Kidney (tissue), 14 donors: ENCODE results near the gene IGFLR1. TPM values are rescaled to one million over a fixed set of nuclear protein-coding genes. Genes with fewer than 3 reads are reported as not detected.

ENCODE experiments used
- DNase-seq, 5 donors: peaks; one replicate each; pipeline ENCODE4 v3.0.0-alpha.2; 2013 to 2020
- FAIRE-seq: peaks from 2 replicates; lab custom pipeline; 2012; peaks lifted over from hg19 to GRCh38; lab: Jason Lieb, UNC
- H3K27ac ChIP-seq, 2 donors: one replicate each; pipeline ENCODE4 v1.7.0; 2013; ENCODE audit warnings: low read depth in 2 of 2, low read length in 2 of 2, inconsistent platforms in 1 of 2
- H3K27me3 ChIP-seq: one replicate; pipeline ENCODE4 v1.7.1; 2013; ENCODE audit warnings: low read length, inconsistent platforms; ENCODE audit not compliant: control insufficient read depth, insufficient read depth
- H3K36me3 ChIP-seq, 3 donors: one replicate each; pipeline versions ENCODE4 v1.7.0 to v1.7.1; 2013; ENCODE audit warnings: low read length in 3 of 3, control low read depth in 1 of 3, inconsistent platforms in 1 of 3; ENCODE audit not compliant: insufficient read depth in 3 of 3, control insufficient read depth in 2 of 3
- H3K4me1 ChIP-seq, 3 donors: one replicate each; pipeline versions ENCODE4 v1.7.0 to v1.7.1; 2013; ENCODE audit warnings: low read length in 3 of 3, inconsistent platforms in 1 of 3, low read depth in 1 of 3; ENCODE audit not compliant: control insufficient read depth in 2 of 3, insufficient read depth in 2 of 3
- H3K4me3 ChIP-seq, 3 donors: one replicate each; pipeline versions ENCODE4 v1.7.0 to v1.8.1; 2013; ENCODE audit warnings: low read length in 3 of 3, control low read depth in 1 of 3, inconsistent platforms in 1 of 3
- H3K9ac ChIP-seq, 3 donors: one replicate each; pipeline versions ENCODE4 v1.7.0 to v1.7.1; 2013; ENCODE audit warnings: low read length in 3 of 3, control low read depth in 1 of 3, inconsistent platforms in 1 of 3
- H3K9me3 ChIP-seq, 3 donors: one replicate each; pipeline versions ENCODE4 v1.7.0 to v1.7.1; 2013; ENCODE audit warnings: low read length in 3 of 3, control low read depth in 1 of 3, inconsistent platforms in 1 of 3; ENCODE audit not compliant: control insufficient read depth in 2 of 3, insufficient read depth in 1 of 3
- CTCF ChIP-seq: IDR thresholded peaks from 3 replicates; pipeline ENCODE4 v1.5.1; 2012; ENCODE audit warnings: mild to moderate bottlenecking, moderate library complexity, borderline replicate concordance; ENCODE audit not compliant: insufficient read depth; ENCODE audit errors: extremely low read depth
- intact Hi-C: fragments of 100-400 bp; cut with DNase I; formaldehyde crosslinking; loops from one replicate; pipeline ENCODE4 v1.11.1; 2022
- polyA plus RNA-seq: library from polyadenylated mRNA; stranded (reverse); fragments of 350-450 nt; fragmentation: Illumina TruSeq; extraction: RNeasy Lipid Tissue Mini Kit (QIAGEN cat#74804); gene quantifications from one replicate; pipeline ENCODE4 v1.2.3, GENCODE V29; 2014; ENCODE audit warnings: low read depth, low replicate concordance; ENCODE audit not compliant: insufficient read depth
- total RNA-seq: library from RNA; stranded (reverse); fragmentation: NEBNext Ultra II Directional; extraction: Animal tissue kit (Norgen Biotek cat#: 25700); gene quantifications from one replicate; pipeline ENCODE4 v1.2.1, GENCODE V29; 2021
- donor health status: control.
- donor health status: control.
- donor health status: control.
- donor health status: control.
- donor health status: control.
- donor health status: DM: yes; HTN: yes; CAD: no.
- donor health status: Normal renal cell carcinoma (clear cell type).

Gene IGFLR1
- total and polyA plus RNA-seq, 2 donors from 2014 or later, result 22.3 to 26.0 TPM

DNA sequence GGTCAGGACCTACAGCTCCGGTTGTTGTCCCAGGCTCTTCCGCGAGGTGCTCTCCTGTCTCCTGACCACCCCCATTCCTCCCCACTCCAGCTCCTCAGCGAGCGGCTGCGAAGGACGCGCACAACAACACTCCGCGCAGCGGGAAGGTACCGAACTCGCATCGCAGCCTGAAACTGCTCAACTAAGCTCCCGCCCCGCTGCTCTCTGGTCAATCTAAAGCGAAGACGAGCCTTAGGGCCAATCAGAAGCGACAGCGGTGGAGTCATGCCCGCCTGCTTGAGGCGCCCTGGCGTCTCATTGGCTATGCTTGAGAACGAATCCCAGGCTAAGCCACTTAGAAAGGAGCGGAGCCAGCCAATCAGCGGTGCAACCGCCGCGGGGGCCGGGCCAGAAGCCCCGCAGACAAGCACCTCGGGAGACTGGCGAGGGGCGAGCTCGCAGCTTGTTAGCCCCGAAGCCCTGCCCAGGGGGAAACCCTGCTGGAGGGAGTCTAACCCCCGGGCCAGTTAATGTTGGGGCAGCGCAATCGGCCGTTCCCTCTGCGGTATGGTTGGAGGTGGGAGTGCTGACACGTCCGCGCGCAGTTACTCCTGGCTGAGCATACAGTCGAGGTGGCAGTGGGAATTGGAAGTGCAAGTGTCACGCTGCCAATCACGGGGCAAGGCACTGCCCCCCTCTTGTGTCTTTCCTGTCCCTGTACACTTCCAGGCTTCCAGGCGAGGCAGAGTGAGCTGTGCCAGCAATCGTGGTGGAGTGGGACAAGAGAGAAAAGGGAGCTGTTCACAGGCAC is 39.8 kb downstream of the IGFLR1 start:
- DNase-seq, result peak; percentile 95 to 98 (median 97)
- peaks cover 0 to 8% (median 0%) of the 10 kb centered on the region in 3 donors for H3K4me1 ChIP-seq
- intact Hi-C loops, result no loop called here

GRCh38 chr19:35696835-35697234 is 45.4 kb downstream of the IGFLR1 start:
- no peak overlapping the region for H3K9ac ChIP-seq
- no peak overlapping the region for H3K4me3 ChIP-seq
- no peaks in the 10 kb centered on the region for H3K36me3 ChIP-seq
- TF ChIP-seq CTCF, result no peak
- FAIRE-seq, result no peak
- no peaks in the 10 kb centered on the region for H3K27me3 ChIP-seq
- peaks cover 0 to under 1% (median 0%) of the 10 kb centered on the region in 3 donors for H3K4me1 ChIP-seq
- no peak for DNase-seq
- intact Hi-C loops, result no loop called here
- no peak overlapping the region for H3K27ac ChIP-seq
- no peaks in the 10 kb centered on the region for H3K9me3 ChIP-seq

More for the DNA sequence above, 39.8 kb downstream of the IGFLR1 start:
- Histone ChIP-seq H3K27me3 (no peaks in the 10 kb centered on the region), H3K9ac (peak overlapping the region; percentile 55 to 77 (median 61)), H3K9me3 (no peaks in the 10 kb centered on the region), H3K4me3 (peak overlapping the region; percentile 55 to 81 (median 65)), H3K27ac (no peak overlapping the region), H3K36me3 (no peaks in the 10 kb centered on the region)
- FAIRE-seq, result peak; percentile 91
- no peak for TF ChIP-seq CTCF

GRCh38 chr19:35695895-35696422 is 46.3 kb downstream of the IGFLR1 start:
- Histone ChIP-seq H3K36me3 (no peaks in the 10 kb centered on the region), H3K27ac (no peak overlapping the region), H3K9me3 (no peaks in the 10 kb centered on the region), H3K9ac (no peak overlapping the region), H3K27me3 (no peaks in the 10 kb centered on the region), H3K4me3 (no peak overlapping the region), H3K4me1 (no peaks in the 10 kb centered on the region)
- no peak for FAIRE-seq
- intact Hi-C loops, result no loop called here
- DNase-seq, result no peak
- TF ChIP-seq CTCF, result no peak
